Natural killer cell (primary cell): ENCODE measurements around the gene DDIT4. TPM values are rescaled to one million over a fixed set of nuclear protein-coding genes. Genes with fewer than 3 reads are reported as not detected.
A peak's percentile ranks its signal among the peaks of the same experiment; 100 is the strongest.

Source experiments
- ATAC-seq, 3 donors: fragments of 150-1000 bp in 2 of 3; fragments of 200-7000 bp in 1 of 3; cut with Tn5 transposase; 1 replicate in 1 of 3; 2 replicates in 2 of 3; pipeline ENCODE4 v1.10.0; 2021; ENCODE audit warnings: mild to moderate bottlenecking in 2 of 3, moderate library complexity in 2 of 3
- DNase-seq, 2 donors: peaks; one replicate each; pipeline versions ENCODE4 v3.0.0 to v3.0.0-alpha.2; 2013 to 2021; ENCODE audit warnings: mixed read lengths in 1 of 2
- H3K27ac ChIP-seq: one replicate; pipeline ENCODE4 v1.5.1; 2013; ENCODE audit warnings: mild to moderate bottlenecking, low read length
- H3K27me3 ChIP-seq: one replicate; pipeline ENCODE4 v1.6.1; 2013; ENCODE audit warnings: low read length; ENCODE audit not compliant: control insufficient read depth, insufficient read depth
- H3K36me3 ChIP-seq: one replicate; pipeline ENCODE4 v1.6.1; 2013; ENCODE audit warnings: low read length; ENCODE audit not compliant: control insufficient read depth, insufficient read depth
- H3K4me1 ChIP-seq: one replicate; pipeline ENCODE4 v1.6.1; 2013; ENCODE audit warnings: low read length; ENCODE audit not compliant: control insufficient read depth, insufficient read depth
- H3K4me3 ChIP-seq: one replicate; pipeline ENCODE4 v1.5.1; 2013; ENCODE audit warnings: low read length
- H3K9me3 ChIP-seq: one replicate; pipeline ENCODE4 v1.6.1; 2013; ENCODE audit warnings: low read length; ENCODE audit not compliant: control insufficient read depth, insufficient read depth
- H3K27ac Mint-ChIP-seq, 2 donors: one replicate each; pipeline ENCODE4 v1.8.0; 2022; ENCODE audit warnings: mild to moderate bottlenecking in 2 of 2, mixed read lengths in 2 of 2, moderate library complexity in 1 of 2
- H3K27me3 Mint-ChIP-seq, 2 donors: one replicate each; pipeline ENCODE4 v1.8.0; 2022; ENCODE audit warnings: low read depth in 2 of 2, mixed read lengths in 2 of 2
- H3K36me3 Mint-ChIP-seq: one replicate; pipeline ENCODE4 v1.8.0; 2022; ENCODE audit warnings: mixed read lengths
- H3K4me1 Mint-ChIP-seq, 2 donors: one replicate each; pipeline ENCODE4 v1.8.0; 2022; ENCODE audit warnings: mixed read lengths in 2 of 2
- H3K4me3 Mint-ChIP-seq: one replicate; pipeline ENCODE4 v1.8.0; 2022; ENCODE audit warnings: mild to moderate bottlenecking, moderate library complexity, mixed read lengths
- H3K9me3 Mint-ChIP-seq, 2 donors: one replicate each; pipeline ENCODE4 v1.8.0; 2022; ENCODE audit warnings: mixed read lengths in 2 of 2
- WGBS: methylation state at CpG from one replicate; pipeline ENCODE4 v1.1.7; 2013; ENCODE audit warnings: missing lambda C conversion rate; ENCODE audit not compliant: insufficient coverage; 5-methylcytosine and 5-hydroxymethylcytosine counted together
- intact Hi-C: fragments of 100-400 bp; cut with micrococcal nuclease; formaldehyde crosslinking; loops from one replicate; pipeline ENCODE4 v1.14.2; 2022
- total RNA-seq, 4 donors: library from RNA; stranded (reverse); fragments of 120-200 nt in 1 of 4; gene quantifications; one replicate each; pipeline versions ENCODE4 v1.2.3 to v1.2.4, GENCODE V29; 2013 to 2022
- TF ChIP-seq, protein P1 (sequence below): fragments of 200-600 bp; IDR thresholded peaks from one replicate; pipeline ENCODE4 v1.8.0; 2022; ENCODE audit warnings: antibody characterized with exemption

Gene DDIT4
- total RNA-seq, 3 donors from 2014 or later (not counting 1 experiment from before 2014, with no cell fraction given): 174 to 232 (median 200) TPM

- WGBS: 86% methylated on average over 3 of the region's 3 CpGs
- Mint-ChIP-seq H3K36me3 (no peaks in the 10 kb centered on the region), H3K4me3 (peak overlapping the region; percentile 56), H3K27me3 (no peaks in the 10 kb centered on the region), H3K27ac (peak overlapping the region; percentile 46 to 89), H3K9me3 (no peaks in the 10 kb centered on the region), H3K4me1 (peaks cover 56 to 78% of the 10 kb centered on the region in 2 donors)
- no peaks in the 10 kb centered on the region for H3K9me3 ChIP-seq
- peaks cover 95% of the 10 kb centered on the region for H3K4me1 ChIP-seq
- DNase-seq: no peak
- no peak overlapping the region for H3K4me3 ChIP-seq
- ATAC-seq: no peak
- H3K27ac ChIP-seq: peak overlapping the region; percentile 34
- intact Hi-C loops: no loop called here
- no peaks in the 10 kb centered on the region for H3K36me3 ChIP-seq
- no peaks in the 10 kb centered on the region for H3K27me3 ChIP-seq
- TF ChIP-seq, protein P1, sequence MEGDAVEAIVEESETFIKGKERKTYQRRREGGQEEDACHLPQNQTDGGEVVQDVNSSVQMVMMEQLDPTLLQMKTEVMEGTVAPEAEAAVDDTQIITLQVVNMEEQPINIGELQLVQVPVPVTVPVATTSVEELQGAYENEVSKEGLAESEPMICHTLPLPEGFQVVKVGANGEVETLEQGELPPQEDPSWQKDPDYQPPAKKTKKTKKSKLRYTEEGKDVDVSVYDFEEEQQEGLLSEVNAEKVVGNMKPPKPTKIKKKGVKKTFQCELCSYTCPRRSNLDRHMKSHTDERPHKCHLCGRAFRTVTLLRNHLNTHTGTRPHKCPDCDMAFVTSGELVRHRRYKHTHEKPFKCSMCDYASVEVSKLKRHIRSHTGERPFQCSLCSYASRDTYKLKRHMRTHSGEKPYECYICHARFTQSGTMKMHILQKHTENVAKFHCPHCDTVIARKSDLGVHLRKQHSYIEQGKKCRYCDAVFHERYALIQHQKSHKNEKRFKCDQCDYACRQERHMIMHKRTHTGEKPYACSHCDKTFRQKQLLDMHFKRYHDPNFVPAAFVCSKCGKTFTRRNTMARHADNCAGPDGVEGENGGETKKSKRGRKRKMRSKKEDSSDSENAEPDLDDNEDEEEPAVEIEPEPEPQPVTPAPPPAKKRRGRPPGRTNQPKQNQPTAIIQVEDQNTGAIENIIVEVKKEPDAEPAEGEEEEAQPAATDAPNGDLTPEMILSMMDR: no peak
Measured at GRCh38 chr10:72252972-72253371, 20.8 kb upstream of the DDIT4 start.

GRCh38 chr10:72253578-72253977 lies 20.1 kb upstream of the DDIT4 start:
- DNase-seq (no peak), ATAC-seq (no peak)
- no peaks in the 10 kb centered on the region for H3K27me3 ChIP-seq
- intact Hi-C loops: no loop called here
- H3K9me3 Mint-ChIP-seq: no peaks in the 10 kb centered on the region
- peaks cover 91% of the 10 kb centered on the region for H3K4me1 ChIP-seq
- H3K4me1 Mint-ChIP-seq: peaks cover 52 to 76% of the 10 kb centered on the region in 2 donors
- H3K27me3 Mint-ChIP-seq: no peaks in the 10 kb centered on the region
- H3K9me3 ChIP-seq: no peaks in the 10 kb centered on the region
- TF ChIP-seq, protein P1: no peak
- no peak overlapping the region for H3K4me3 ChIP-seq
- H3K36me3 Mint-ChIP-seq: no peaks in the 10 kb centered on the region
- H3K27ac Mint-ChIP-seq: peak overlapping the region; percentile 46 to 89
- peak overlapping the region; percentile 32 for H3K27ac ChIP-seq
- H3K36me3 ChIP-seq: no peaks in the 10 kb centered on the region
- H3K4me3 Mint-ChIP-seq: peak overlapping the region; percentile 56
- WGBS: 94% methylated on average over 6 of the region's 7 CpGs

DNA sequence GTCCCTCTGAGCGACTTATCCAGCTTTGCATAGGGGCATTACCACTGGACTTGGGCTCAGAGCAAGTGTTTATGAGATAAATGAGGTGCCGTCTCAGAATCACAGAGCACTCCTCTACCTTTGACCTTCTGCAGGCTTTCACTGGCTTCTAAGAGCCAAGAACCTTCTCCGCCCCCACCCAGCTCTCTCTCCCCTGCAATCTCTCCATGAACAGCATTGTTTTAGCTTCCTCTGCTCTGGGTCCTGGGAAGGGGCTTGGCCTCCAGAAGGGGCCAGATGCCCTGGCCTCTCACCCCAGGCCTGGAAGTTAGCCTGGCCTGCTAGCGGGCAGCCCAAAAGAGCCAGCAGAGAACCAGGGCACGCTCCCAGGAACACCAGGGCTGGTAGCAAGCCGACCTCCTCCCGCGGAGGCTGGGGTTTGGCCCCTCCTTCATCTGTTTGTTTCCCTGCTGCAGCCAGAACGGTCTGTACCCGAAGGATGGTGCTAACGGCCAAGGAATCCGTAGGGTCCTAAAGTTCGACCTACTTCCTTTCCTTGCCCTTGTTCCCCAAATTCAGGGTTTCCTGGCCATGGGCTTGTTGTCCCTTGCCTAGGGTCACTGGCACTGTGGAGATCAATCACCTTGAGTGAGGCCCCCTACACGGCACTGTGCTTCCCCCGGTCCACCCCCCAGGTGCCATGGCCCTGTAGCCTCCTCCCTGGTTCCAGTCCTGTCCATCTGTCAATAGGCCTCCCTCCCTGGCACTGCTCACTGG lies 18.7 kb upstream of the DDIT4 start:
- peak overlapping the region; percentile 79 for H3K4me3 Mint-ChIP-seq
- Histone ChIP-seq H3K4me3 (no peak overlapping the region), H3K9me3 (no peaks in the 10 kb centered on the region), H3K4me1 (peaks cover 91% of the 10 kb centered on the region), H3K36me3 (no peaks in the 10 kb centered on the region), H3K27me3 (no peaks in the 10 kb centered on the region), H3K27ac (peak overlapping the region; percentile 47)
- peaks cover 58 to 79% of the 10 kb centered on the region in 2 donors for H3K4me1 Mint-ChIP-seq
- peak; percentile 36 to 64 for DNase-seq
- no peaks in the 10 kb centered on the region for H3K9me3 Mint-ChIP-seq
- intact Hi-C loops: no loop called here
- 23% methylated on average over 15 of the region's 15 CpGs for WGBS
- peak; percentile 72 to 82 (median 73) for ATAC-seq
- no peaks in the 10 kb centered on the region for H3K27me3 Mint-ChIP-seq
- no peaks in the 10 kb centered on the region for H3K36me3 Mint-ChIP-seq
- peak overlapping the region; percentile 83 to 96 for H3K27ac Mint-ChIP-seq
- TF ChIP-seq, protein P1: no peak
